Measurements from ENCODE around the gene CERS1.

The CERS1 gene

DNA sequence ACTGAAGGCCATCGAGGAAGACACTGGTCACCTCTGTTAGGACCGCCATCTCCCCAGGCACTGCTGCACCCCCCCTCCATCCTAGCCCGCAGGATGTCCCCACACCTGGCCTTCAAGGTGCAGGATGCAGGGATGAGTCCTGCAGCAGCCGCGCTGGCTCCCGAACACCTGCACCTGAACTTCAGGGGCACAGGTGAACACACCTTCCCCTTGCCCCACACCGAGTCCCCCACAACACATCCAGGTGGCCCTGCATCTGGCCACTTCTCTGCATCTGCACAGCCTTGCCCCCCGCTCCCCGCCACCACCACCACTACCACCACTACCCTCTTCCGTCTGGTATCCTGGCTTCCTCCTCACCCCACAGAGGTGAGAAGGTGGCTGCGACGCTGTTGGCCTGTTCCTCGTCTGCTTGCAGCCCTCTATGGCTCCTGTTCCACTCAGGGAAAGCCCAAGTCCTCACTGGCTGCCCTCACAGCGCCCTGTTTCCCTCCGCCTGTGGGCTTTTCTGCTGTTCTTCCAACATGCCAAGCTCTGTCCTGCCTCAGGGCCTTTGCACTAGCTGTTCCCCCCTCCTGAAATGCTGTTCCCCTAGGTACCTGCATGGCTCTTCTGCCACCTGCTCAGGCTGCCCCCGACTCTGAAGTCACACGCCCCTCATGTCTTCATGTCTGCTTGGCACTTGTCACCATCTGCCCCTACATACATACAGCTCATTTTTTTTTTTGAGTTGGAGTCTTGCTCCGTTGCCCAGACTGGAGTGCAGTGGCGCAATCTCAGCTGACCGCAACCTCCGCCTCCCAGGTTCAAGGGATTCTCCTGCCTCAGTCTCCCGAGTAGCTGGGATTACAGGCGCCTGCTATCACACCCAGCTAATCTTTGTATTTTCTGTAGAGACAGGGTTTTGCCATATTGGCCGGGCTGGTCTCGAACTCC, 1.4 kb upstream of the CERS1 start:
- DNase-seq = no peak

- no peak for DNase-seq
Measured at GRCh38 chr19:18896421-18896841, 473 bp upstream of the CERS1 start.

DNA sequence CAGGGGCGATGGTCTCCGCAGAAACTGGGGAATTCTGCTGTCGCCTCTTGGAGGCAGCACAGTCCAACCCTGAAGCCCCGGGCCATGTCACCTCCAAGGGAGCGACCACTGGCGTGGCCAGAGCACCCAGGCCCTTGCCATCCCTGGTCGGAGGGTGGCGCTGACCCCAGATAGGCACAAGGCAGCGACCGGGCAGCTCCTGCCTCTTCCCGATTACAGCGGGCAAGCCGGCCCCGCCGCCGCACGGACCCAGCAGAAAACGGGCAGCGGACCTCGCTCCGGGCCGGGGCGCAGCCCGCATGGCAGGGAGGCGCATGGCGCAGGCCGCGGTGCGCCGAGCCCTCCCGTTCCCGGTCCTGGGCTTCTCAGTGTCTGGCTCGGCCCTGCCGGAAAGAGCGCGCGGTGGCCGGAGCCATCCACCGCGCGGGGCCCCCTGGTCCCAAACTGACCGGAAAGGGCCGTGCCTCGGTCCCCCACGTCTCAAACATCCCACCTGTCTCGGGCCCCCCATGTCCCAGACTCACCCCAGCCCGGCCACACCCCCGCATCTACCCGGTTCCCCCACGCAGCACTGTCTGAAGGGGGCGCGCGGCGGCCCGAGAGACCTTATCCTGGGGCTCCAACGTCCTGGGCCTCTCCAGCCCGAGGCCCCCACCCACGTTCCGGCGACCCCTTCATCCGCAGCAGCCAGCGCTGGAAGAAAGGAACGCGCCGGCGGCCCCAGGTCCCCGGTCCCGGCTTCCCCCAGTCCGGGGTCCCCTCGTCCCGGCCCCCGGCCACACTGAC, 727 bp downstream of the CERS1 start:
- peak; percentile 38 for DNase-seq

DNA sequence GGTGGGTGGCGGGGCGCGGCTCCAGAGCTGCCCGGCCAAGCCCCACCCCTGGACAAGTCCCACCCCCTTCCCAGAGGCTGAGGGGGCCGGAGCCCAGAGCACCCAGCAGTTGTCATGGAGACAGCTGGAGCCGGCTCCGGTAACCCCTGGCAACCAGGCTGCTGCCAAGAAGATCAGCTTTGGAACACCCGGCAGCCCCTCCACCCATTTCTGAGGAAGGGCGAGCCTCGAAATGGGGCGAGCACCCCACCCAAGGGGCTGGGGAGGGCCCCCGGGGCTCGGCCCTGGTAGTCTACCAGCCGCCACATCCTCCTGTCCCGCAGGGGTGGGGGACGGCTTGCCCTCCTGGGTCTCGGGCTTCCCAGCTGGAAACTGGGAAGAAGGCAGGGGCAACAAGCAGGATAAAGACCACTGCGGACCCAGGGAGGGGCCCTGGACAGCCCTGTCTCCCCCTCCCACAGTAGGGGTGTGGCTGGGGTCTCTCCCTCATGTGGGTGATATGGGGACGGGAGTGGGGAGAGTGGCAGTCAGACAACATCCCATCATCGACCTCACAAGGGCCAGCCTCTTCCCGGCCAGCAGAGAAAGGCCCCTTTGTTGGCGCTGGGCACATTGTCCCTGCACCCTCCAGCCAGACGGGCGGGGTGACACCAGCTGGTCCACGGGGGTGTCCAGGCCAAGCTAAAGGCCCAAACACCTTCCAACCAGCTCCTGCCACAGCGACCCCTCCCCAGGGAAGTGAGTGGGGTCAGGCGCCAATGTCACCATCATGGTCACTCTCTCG, 1.5 kb downstream of the CERS1 start:
- DNase-seq = no peak

GRCh38 chr19:18893587-18894253, 2.2 kb downstream of the CERS1 start:
- no peak for DNase-seq

DNA sequence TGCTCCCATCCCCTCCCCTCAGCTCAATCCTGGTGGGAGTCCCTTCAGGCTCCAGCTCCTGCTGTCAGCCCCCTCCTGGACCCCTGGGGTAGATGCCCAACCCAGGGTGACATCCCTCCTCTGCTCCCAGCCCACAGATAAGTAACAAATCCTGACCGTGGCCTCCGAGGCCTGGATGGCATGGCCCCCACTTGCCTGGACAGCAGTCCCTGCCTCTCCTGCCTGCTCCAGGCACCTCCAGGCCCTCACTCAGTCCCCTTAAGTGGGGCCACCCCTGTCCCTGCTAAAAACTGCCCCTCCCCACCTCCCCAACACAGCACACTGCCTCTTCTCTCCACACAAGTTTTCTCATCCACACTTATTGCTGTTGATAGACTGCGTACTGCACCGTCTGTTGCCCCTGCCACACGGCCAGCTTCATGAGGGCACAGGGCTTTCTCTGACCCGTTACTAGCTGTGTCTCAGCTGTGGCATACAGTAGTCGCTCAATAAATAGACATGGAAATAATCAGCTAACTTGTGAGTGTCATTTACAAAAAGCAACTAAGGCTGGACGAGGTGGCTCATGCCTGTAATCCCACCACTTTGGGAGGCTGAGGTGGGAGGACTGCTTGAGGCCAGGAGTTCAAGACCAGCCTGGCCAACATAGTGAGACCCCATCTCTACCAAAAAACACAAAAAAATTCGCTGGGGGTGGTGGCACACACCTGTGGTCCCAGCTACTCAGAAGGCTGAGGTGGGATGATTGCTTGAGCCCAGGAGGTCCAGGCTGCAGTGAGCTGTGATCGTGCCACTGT, 5.8 kb downstream of the CERS1 start:
- no peak for DNase-seq

GRCh38 chr19:18886972-18887371, 9.0 kb downstream of the CERS1 start:
- DNase-seq = no peak

DNA sequence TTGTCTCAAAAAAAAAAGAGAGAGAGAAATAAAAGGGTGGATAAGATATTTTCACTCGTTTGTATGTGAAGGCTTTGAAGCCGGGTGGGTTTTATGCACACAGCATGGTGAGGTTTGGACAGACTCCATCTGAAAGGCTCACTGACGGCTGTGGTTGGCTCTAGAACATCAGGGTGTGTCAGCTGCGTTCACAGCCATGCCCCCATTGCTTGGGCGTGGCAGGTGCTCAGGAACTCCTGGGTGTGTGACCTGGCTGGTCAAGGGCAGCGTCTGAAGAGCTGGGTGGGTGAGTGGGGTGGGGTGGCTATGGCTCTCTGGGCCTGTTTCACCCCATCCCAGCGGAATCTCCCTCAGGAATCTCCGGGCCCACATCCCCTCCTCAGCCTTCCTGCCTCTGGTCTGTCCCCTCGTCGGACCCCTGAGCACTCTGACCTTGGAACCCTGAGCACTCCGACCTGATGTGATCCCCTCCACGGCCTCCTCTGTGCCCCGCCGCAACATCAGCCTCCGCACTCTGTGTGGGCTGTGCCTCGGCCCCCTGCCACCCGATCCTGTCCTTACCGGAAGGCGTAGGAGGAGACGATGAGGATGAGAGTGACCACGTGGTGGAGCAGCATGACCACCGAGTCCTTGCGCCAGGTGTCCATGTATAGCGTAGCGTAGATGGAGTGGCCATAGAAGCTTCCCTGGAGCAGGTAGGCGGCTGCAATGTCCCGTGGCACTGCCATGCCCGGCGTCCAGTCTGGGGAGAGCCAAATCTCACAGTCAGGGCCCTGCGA, 12.2 kb downstream of the CERS1 start:
- no peak for DNase-seq

DNA sequence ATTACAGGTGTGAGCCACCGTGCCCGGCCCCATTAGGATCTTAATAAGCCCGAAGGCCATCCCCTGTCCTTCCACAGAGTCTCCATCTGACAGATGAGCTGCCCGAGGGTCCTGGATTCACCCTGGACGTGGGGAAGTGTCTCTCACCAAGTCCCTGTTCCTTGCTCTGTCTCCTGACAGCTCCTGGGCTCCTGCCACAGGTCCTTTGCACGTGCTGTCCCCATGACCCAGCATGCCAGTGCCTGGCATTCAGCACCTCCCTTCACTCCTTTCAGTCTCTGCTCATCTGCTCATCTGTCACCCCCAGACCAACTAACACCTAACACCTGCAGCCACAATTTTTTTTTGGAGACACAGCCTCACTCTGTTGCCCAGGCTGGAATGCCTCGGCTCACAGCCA, 14.5 kb downstream of the CERS1 start:
- no peak for DNase-seq

DNA sequence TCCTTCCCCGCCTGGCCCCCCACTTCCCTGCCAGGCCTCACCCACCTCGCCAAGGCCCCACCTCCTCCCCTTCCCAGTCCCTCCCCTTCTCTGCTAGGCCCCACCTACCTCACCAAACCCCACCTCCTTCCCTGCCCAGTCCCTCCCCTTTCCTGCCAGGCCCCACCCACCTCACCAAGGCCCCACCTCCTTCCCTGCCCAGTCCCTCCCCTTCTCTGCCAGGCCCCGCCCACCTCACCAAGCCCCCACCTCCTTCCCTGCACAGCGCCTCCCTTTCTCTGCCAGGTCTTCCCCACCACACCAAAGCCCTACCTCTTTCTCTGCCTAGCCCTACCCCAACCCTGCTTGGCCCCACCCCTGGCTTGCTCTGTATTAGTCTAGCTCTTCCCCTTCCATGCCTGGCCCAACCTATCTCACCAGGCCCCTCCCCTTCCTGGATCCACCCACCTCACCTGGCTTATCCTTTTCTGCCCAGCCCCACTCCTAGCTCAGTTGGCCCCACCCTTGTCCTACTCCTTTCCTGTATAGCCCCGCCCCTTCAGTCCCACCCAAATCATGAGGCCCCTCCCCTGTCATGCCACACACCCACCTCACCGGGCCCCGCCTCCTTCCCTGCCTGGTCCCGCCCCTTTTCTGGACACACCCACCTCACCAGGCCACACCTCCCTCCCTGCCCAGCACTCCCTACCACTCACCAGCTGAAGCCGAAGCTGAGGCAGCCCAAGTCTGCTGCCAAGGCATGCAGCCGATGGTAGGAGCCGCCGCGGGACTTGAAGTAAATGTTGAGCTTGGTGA, 16.2 kb downstream of the CERS1 start:
- no peak for DNase-seq

DNA sequence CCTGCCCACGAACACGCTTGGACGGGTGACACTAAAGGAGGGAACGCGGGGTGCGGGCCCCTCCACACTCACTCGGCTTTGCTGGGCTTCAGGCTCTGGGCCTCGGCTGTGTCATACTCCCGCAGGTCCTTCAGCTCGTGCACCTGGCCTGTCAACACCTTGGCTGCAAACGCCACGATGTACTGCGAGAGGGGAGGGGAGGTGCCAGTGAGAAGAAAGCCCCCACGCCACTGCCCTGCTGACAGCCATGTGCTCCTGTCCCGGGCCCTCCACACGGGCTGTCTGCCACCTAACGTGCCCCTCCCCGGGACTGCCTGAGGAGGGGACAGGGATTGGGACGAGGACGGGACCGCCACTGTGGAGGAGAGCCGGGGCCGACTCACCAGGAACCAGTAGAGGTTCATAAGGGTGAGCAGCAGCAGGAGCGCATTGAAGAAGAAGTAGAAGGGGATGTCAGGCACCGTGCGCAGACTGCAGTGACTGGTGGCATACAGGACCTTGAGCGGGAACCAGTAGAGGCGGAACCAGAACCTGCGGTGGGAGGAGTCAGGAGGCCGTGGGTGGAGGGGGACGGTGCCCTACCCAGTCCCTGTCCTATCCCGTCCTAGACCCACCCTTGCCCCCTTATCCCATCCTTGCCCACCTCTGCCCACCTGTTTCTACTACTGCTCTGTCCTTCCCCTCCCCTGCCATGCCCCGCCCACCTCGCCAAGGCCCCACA, 16.9 kb downstream of the CERS1 start:
- no peak for DNase-seq

GRCh38 chr19:18878058-18878797, 17.7 kb downstream of the CERS1 start:
- DNase-seq = no peak

- no peak for DNase-seq
Measured at GRCh38 chr19:18876865-18877264, 19.1 kb downstream of the CERS1 start.

- no peak for DNase-seq
Measured at GRCh38 chr19:18875726-18876125, 20.2 kb downstream of the CERS1 start.

- no peak for DNase-seq
Measured at GRCh38 chr19:18871543-18871942, 24.4 kb downstream of the CERS1 start.

- no peak for DNase-seq
Measured at GRCh38 chr19:18870531-18871172, 25.3 kb downstream of the CERS1 start.

DNA sequence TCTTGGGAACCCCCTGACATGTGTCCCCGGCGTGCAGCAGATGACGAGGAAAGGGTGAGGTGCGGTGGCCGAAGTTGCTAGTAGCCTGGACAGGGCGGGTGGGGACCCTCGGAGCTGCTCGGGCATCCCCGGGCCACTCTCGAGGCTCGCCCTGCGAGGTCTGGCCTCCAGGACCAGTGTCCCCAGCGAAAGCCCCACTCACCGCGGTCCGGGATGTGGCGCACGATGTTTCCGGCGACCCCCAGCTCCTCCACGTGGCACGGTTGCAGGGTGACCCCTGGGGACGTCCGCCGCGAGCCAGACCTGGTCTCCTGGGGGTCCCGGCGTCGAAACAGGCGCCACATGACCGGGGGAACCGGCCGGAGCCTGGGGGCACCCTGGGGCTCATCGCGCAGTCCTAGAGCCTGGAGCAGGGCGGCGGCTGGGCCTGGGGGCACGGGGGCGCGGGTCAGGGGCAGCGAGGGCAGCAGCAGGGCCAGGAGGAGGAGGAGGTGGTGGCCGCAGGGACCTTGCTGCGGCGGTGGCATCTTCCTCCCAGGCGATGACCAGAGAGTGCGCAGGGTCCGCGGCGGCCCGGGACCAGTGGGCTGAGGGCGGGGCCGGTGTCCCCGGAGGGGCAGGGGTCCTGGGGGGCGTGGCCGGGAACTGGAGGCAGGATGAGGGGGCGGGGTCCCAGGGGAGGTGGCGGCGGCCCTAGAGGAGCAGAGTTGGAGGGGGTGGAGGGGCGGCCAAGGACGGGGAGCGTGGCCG, 26.0 kb downstream of the CERS1 start:
- no peak for DNase-seq
